Transverse colon (tissue), 4 donors: Measurements from ENCODE around the gene FTL. TPM values are rescaled to one million over a fixed set of nuclear protein-coding genes. Genes with fewer than 3 reads are reported as not detected.

Source experiments
- DNase-seq: peaks from one replicate; pipeline ENCODE4 v3.0.0-alpha.2; 2019
- H3K27ac ChIP-seq, 4 donors: fragments of 200-600 bp; sonication (generic); 2 replicates each; pipeline ENCODE4 v1.5.1; 2016 to 2018; ENCODE audit warnings: inconsistent platforms in 4 of 4
- H3K27me3 ChIP-seq: fragments of 200-600 bp; sonication (generic); 2 replicates; pipeline ENCODE4 v1.5.1; 2017; ENCODE audit warnings: inconsistent platforms
- H3K36me3 ChIP-seq, 4 donors: fragments of 200-600 bp; sonication (generic); 2 replicates each; pipeline ENCODE4 v1.5.1; 2017 to 2019; ENCODE audit warnings: inconsistent platforms in 4 of 4
- H3K4me1 ChIP-seq, 4 donors: fragments of 200-600 bp; sonication (generic); 2 replicates each; pipeline ENCODE4 v1.5.1; 2017 to 2020; ENCODE audit warnings: inconsistent platforms in 4 of 4
- H3K4me3 ChIP-seq, 4 donors: fragments of 200-600 bp; sonication (generic); 1 replicate in 1 of 4; 2 replicates in 3 of 4; pipeline versions ENCODE4 v1.5.1 to v1.6.1; 2017 to 2019; ENCODE audit warnings: inconsistent platforms in 4 of 4
- H3K9me3 ChIP-seq, 2 donors: fragments of 200-600 bp; sonication (generic); 2 replicates each; pipeline ENCODE4 v1.5.1; 2017 to 2019; ENCODE audit warnings: inconsistent platforms in 2 of 2
- CTCF ChIP-seq, 5 experiments: fragments of 200-600 bp in 3 of 5; fragments of 450-650 bp in 2 of 5; sonication (generic) in 3 of 5; IDR thresholded peaks; 1 replicate in 2 of 5; 2 replicates in 3 of 5; pipeline ENCODE4 v1.5.1; 2016 to 2017; ENCODE audit warnings: antibody characterized with exemption in 5 of 5, inconsistent platforms in 3 of 5, mild to moderate bottlenecking in 2 of 5, moderate library complexity in 1 of 5
- EP300 ChIP-seq: sonication (generic); formaldehyde crosslinking; IDR thresholded peaks from one replicate; pipeline ENCODE4 v1.6.1; 2017; ENCODE audit warnings: antibody characterized with exemption, low read depth
- POLR2A ChIP-seq: fragments of 450-650 bp; IDR thresholded peaks from one replicate; pipeline ENCODE4 v1.6.1; 2016; ENCODE audit warnings: antibody characterized with exemption, mild to moderate bottlenecking, moderate library complexity
- POLR2AphosphoS5 ChIP-seq, 3 donors: sonication (generic); formaldehyde crosslinking; IDR thresholded peaks; one replicate each; pipeline ENCODE4 v1.6.1; 2016; ENCODE audit warnings: antibody characterized with exemption in 3 of 3
- WGBS, 2 donors: methylation state at CpG; one replicate each; pipeline ENCODE4 v1.1.5; 2018; ENCODE audit warnings: low coverage in 1 of 2; 5-methylcytosine and 5-hydroxymethylcytosine counted together
- in situ Hi-C, 4 donors: fragments of 200-750 bp; cut with MboI; loops; one replicate each; pipeline versions ENCODE4 v1.15.0 to v1.15.1; 2017; ENCODE audit warnings: low sequenced_read_pairs in 3 of 4, low pct_ligation_motif_present in 1 of 4, low pct_unique_long_range_greater_than_20kb in 1 of 4
- intact Hi-C: fragments of 100-400 bp; cut with DNase I; formaldehyde crosslinking; loops from one replicate; pipeline ENCODE4 v1.15.1; 2023; ENCODE audit warnings: low total_unique reads
- small RNA-seq, 4 donors: library from RNA; depleted of rRNA; stranded (forward); fragments of <200 nt; gene quantifications; one replicate each; pipeline ENCODE3, GENCODE V24; 2016
- total RNA-seq, 4 donors: library from RNA; depleted of rRNA; stranded (reverse); fragments of >200 nt; gene quantifications; one replicate each; pipeline ENCODE4 v1.1.0, GENCODE V29; 2016

FTL gene
- total RNA-seq, 4 donors from 2014 or later = 3,057 to 3,935 (median 3,837) TPM

- 89% methylated on average over 16 of the region's 29 CpGs; no CpG with 5 or more reads in 1 of the 2 donors for WGBS, 2 donors
- Histone ChIP-seq H3K9me3 (no peaks in the 10 kb centered on the region), H3K4me1 (peaks cover 9 to 25% (median 23%) of the 10 kb centered on the region in 4 donors), H3K27ac (no peak overlapping the region), H3K36me3 (peaks cover 0 to 3% (median 0%) of the 10 kb centered on the region in 4 donors), H3K4me3 (no peak overlapping the region), H3K27me3 (peaks cover 34% of the 10 kb centered on the region)
- in situ Hi-C loops (no loop called here), intact Hi-C loops (no loop called here)
- DNase-seq = no peak
- TF ChIP-seq POLR2AphosphoS5 (IDR thresholded peaks at IDR 0.05) (no peak), EP300 (no peak), POLR2A (no peak), CTCF (IDR thresholded peaks at IDR 0.05) (no peak)
Observed at GRCh38 chr19:49016067-49016839, 51.1 kb downstream of the FTL start.

Small RNA genes within 50 kb of the gene (small RNA-seq; reads per million reads assigned to genes)
- gene AC026803.1 (0 to 0.83 (median 0) reads per million in 4 donors), gene MIR6798 (0 to 0.14 (median 0) reads per million in 4 donors)

Other genes starting within 250 kb of the FTL start
- gene MAMSTR, start 245.6 kb upstream of the FTL start, total RNA-seq = 1 to 10 TPM in 2 of 4 donors, under 1 TPM in 1, not detected in 1; 0.55 to 2.2 (median 1.6) TPM
- gene RASIP1, start 224.7 kb upstream of the FTL start, total RNA-seq = 10 to 100 TPM in 2 of 4 donors, 1 to 10 TPM in 2; 3.0 to 11.1 (median 7.0) TPM
- gene IZUMO1, start 218.4 kb upstream of the FTL start, total RNA-seq = not detected
- gene FUT1, start 212.7 kb upstream of the FTL start, total RNA-seq = under 1 TPM; 0.27 to 1.00 (median 0.58) TPM
- gene FGF21, start 209.8 kb upstream of the FTL start, total RNA-seq = not detected
- 10 to 100 TPM; 32.4 to 51.5 (median 42.8) TPM for gene BCAT2, start 154.3 kb upstream of the FTL start, total RNA-seq
- 10 to 100 TPM in 1 of 4 donors, 1 to 10 TPM in 3; 3.5 to 15.1 (median 5.4) TPM for gene HSD17B14, start 128.8 kb upstream of the FTL start, total RNA-seq
- gene PLEKHA4, start 96.7 kb upstream of the FTL start, total RNA-seq = 10 to 100 TPM in 2 of 4 donors, 1 to 10 TPM in 2; 2.6 to 34.4 (median 10.3) TPM
- gene PPP1R15A, start 92.9 kb upstream of the FTL start, total RNA-seq = 100 to 1,000 TPM in 1 of 4 donors, 10 to 100 TPM in 3; 49.4 to 109 (median 69.5) TPM
- gene TULP2, start 66.6 kb upstream of the FTL start, total RNA-seq = not detected
- gene NUCB1, start 65.0 kb upstream of the FTL start, total RNA-seq = 100 to 1,000 TPM; 135 to 196 (median 174) TPM
- 1 to 10 TPM in 2 of 4 donors, not detected in 2; 3.4 to 4.9 TPM for gene DHDH, start 31.6 kb upstream of the FTL start, total RNA-seq
- 100 to 1,000 TPM in 2 of 4 donors, 10 to 100 TPM in 2; 74.5 to 152 (median 112) TPM for gene BAX, start 10.4 kb upstream of the FTL start, total RNA-seq
- 100 to 1,000 TPM in 1 of 4 donors, 10 to 100 TPM in 3; 31.8 to 107 (median 40.9) TPM for gene GYS1, start 28.0 kb downstream of the FTL start, total RNA-seq
- 10 to 100 TPM; 48.6 to 66.9 (median 59.4) TPM for gene RUVBL2, start 28.6 kb downstream of the FTL start, total RNA-seq
- gene LHB, start 51.8 kb downstream of the FTL start, total RNA-seq = 1 to 10 TPM in 1 of 4 donors, not detected in 3; 1.4 TPM
- gene CGB3, start 59.0 kb downstream of the FTL start, total RNA-seq = not detected
- gene CGB2, start 66.6 kb downstream of the FTL start, total RNA-seq = not detected
- gene CGB1, start 71.6 kb downstream of the FTL start, total RNA-seq = not detected
- gene CGB5, start 78.5 kb downstream of the FTL start, total RNA-seq = not detected
- not detected for gene CGB8, start 83.8 kb downstream of the FTL start, total RNA-seq
- gene CGB7, start 92.4 kb downstream of the FTL start, total RNA-seq = under 1 TPM in 1 of 4 donors, not detected in 3; 0.20 TPM
- gene NTF4, start 99.5 kb downstream of the FTL start, total RNA-seq = not detected
- under 1 TPM in 1 of 4 donors, not detected in 3; 0.14 TPM for gene KCNA7, start 107.4 kb downstream of the FTL start, total RNA-seq
- gene SNRNP70, start 120.1 kb downstream of the FTL start, total RNA-seq = 100 to 1,000 TPM; 216 to 682 (median 292) TPM
- gene LIN7B, start 149.1 kb downstream of the FTL start, total RNA-seq = 10 to 100 TPM; 14.2 to 92.8 (median 39.8) TPM
- 10 to 100 TPM in 1 of 4 donors, 1 to 10 TPM in 2, not detected in 1; 7.5 to 12.5 (median 8.2) TPM for gene C19orf73, start 153.8 kb downstream of the FTL start, total RNA-seq
- 100 to 1,000 TPM in 1 of 4 donors, 10 to 100 TPM in 3; 18.6 to 106 (median 19.9) TPM for gene PPFIA3, start 154.2 kb downstream of the FTL start, total RNA-seq
- under 1 TPM in 2 of 4 donors, not detected in 2; 0.16 to 0.82 TPM for gene HRC, start 190.1 kb downstream of the FTL start, total RNA-seq
- gene TRPM4, start 192.5 kb downstream of the FTL start, total RNA-seq = 100 to 1,000 TPM; 247 to 884 (median 568) TPM